Measurements from ENCODE around the gene SC5D.

GRCh38 chr11:121338536-121338935 lies 46.0 kb downstream of the SC5D start:
- TF ChIP-seq POLR2A (IDR thresholded peaks at IDR 0.05; ENCODE audit: low read depth, low read length) (no peak), SPI1 (IDR thresholded peaks at IDR 0.05; ENCODE audit: low read depth, low read length) (no peak), POLR2AphosphoS5 (IDR thresholded peaks at IDR 0.05; ENCODE audit: low read depth, low read length) (no peak), TAF1 (IDR thresholded peaks at IDR 0.05; ENCODE audit: low read depth, low read length) (no peak), PAX5 (IDR thresholded peaks at IDR 0.05; ENCODE audit: insufficient read depth, low read length, severe bottlenecking) (no peak), POU2F2 (IDR thresholded peaks at IDR 0.05; ENCODE audit: low read depth, low read length) (no peak)

Measured in GM12891 (cell line).